Dermis microvascular lymphatic vessel endothelial cell (primary cell): ENCODE results near the gene ABCA7. TPM values are rescaled to one million over a fixed set of nuclear protein-coding genes. Genes with fewer than 3 reads are reported as not detected.

ENCODE experiments used
- DNase-seq, 2 donors: peaks; one replicate each; pipeline versions ENCODE4 v3.0.0 to v3.0.0-alpha.2; 2010; ENCODE audit warnings: low read depth in 2 of 2
- total RNA-seq: library from RNA; depleted of rRNA; stranded (reverse); fragments of >200 nt; gene quantifications from 2 replicates; pipeline ENCODE4 v1.2.1, GENCODE V29; 2014

ABCA7 gene
- total RNA-seq, 1 donor from 2014 or later: 3.7 TPM

GRCh38 chr19:1004204-1004802 is 35.6 kb upstream of the ABCA7 start:
- DNase-seq: no peak

GRCh38 chr19:1004803-1005664 is 34.9 kb upstream of the ABCA7 start:
- DNase-seq: no peak

- no peak for DNase-seq
These were observed 33.1 kb upstream of the ABCA7 start for GRCh38 chr19:1006711-1007398.

- no peak for DNase-seq
These were observed 32.3 kb upstream of the ABCA7 start for GRCh38 chr19:1007399-1008251.

GRCh38 chr19:1008268-1009040 is 31.5 kb upstream of the ABCA7 start:
- DNase-seq: no peak

- no peak for DNase-seq
These were observed 30.6 kb upstream of the ABCA7 start for GRCh38 chr19:1009041-1009980.

GRCh38 chr19:1009981-1010538 is 29.8 kb upstream of the ABCA7 start:
- no peak for DNase-seq

- no peak for DNase-seq
These were observed 29.1 kb upstream of the ABCA7 start for GRCh38 chr19:1010586-1011510.

- no peak for DNase-seq
These were observed 28.0 kb upstream of the ABCA7 start for GRCh38 chr19:1011831-1012333.

- DNase-seq: no peak
These were observed 27.6 kb upstream of the ABCA7 start for GRCh38 chr19:1012334-1012733.

- DNase-seq: no peak
These were observed 26.7 kb upstream of the ABCA7 start for GRCh38 chr19:1013218-1013617.

GRCh38 chr19:1014161-1015060 is 25.5 kb upstream of the ABCA7 start:
- no peak for DNase-seq

- no peak for DNase-seq
These were observed 24.7 kb upstream of the ABCA7 start for GRCh38 chr19:1015061-1015781.

GRCh38 chr19:1015782-1016646 is 23.9 kb upstream of the ABCA7 start:
- DNase-seq: no peak

- peak in 1 of 2 donors; percentile 83 for DNase-seq
These were observed 23.2 kb upstream of the ABCA7 start for GRCh38 chr19:1016647-1017114.
